Suprapubic skin (tissue), 4 donors: ENCODE measurements around the gene CLEC4M. TPM values are rescaled to one million over a fixed set of nuclear protein-coding genes. Genes with fewer than 3 reads are reported as not detected.

Experiments used
- DNase-seq, 2 donors: peaks; one replicate each; pipeline ENCODE4 v3.0.0-alpha.2; 2019; ENCODE audit warnings: low spot score in 2 of 2
- H3K27ac ChIP-seq: fragments of 200-600 bp; sonication (generic); one replicate; pipeline ENCODE4 v1.5.1; 2019
- H3K27me3 ChIP-seq: fragments of 200-600 bp; sonication (generic); one replicate; pipeline ENCODE4 v1.5.1; 2019
- H3K36me3 ChIP-seq: fragments of 200-600 bp; sonication (generic); one replicate; pipeline ENCODE4 v1.5.1; 2019
- H3K4me1 ChIP-seq: fragments of 200-600 bp; sonication (generic); one replicate; pipeline ENCODE4 v1.5.1; 2019
- H3K4me3 ChIP-seq: fragments of 200-600 bp; sonication (generic); one replicate; pipeline ENCODE4 v1.5.1; 2019; ENCODE audit warnings: mild to moderate bottlenecking
- H3K9me3 ChIP-seq: fragments of 200-600 bp; sonication (generic); one replicate; pipeline ENCODE4 v1.5.1; 2019
- EP300 ChIP-seq: sonication (generic); formaldehyde crosslinking; IDR thresholded peaks from one replicate; pipeline ENCODE4 v1.6.1; 2017; ENCODE audit warnings: antibody characterized with exemption
- POLR2A ChIP-seq, 2 donors: fragments of 450-650 bp; IDR thresholded peaks; one replicate each; pipeline ENCODE4 v1.6.1; 2017; ENCODE audit warnings: antibody characterized with exemption in 2 of 2, mild to moderate bottlenecking in 2 of 2, moderate library complexity in 2 of 2
- POLR2AphosphoS5 ChIP-seq, 3 donors: sonication (generic); formaldehyde crosslinking; IDR thresholded peaks; one replicate each; pipeline ENCODE4 v1.6.1; 2017; ENCODE audit warnings: antibody characterized with exemption in 3 of 3
- WGBS: methylation state at CpG from one replicate; pipeline ENCODE4 v1.1.5; 2018; 5-methylcytosine and 5-hydroxymethylcytosine counted together
- total RNA-seq, 4 donors: library from RNA; depleted of rRNA; stranded (reverse); fragments of >200 nt; gene quantifications; one replicate each; pipeline ENCODE4 v1.1.0, GENCODE V29; 2016
- TF ChIP-seq, protein P1 (sequence below), 2 donors: fragments of 200-600 bp in 1 of 2; fragments of 450-650 bp in 1 of 2; sonication (generic) in 1 of 2; IDR thresholded peaks; one replicate each; pipeline ENCODE4 v1.5.1; 2016 to 2019; ENCODE audit warnings: antibody characterized with exemption in 2 of 2, mild to moderate bottlenecking in 1 of 2, moderate library complexity in 1 of 2

Gene CLEC4M
- total RNA-seq, 4 donors from 2014 or later = not detected

DNA sequence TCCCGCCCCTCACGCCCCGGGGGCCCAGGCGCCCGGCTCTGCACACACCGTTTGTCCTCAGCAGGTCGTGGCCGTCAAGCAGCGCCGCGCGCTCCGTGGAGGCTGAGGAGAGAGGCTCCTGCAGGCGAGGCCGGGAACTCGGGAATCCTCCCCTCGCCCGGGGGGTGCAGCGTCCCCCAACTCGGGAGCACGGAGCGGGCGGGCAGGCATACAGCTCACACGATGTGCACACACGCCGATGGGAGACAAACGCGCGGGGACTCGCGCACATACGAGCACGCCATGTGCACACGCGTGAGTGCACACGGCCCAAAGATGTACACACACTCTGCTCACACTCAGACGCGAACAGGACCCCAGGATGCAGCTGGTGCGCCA lies 31.8 kb upstream of the CLEC4M start:
- no peak for DNase-seq

DNA sequence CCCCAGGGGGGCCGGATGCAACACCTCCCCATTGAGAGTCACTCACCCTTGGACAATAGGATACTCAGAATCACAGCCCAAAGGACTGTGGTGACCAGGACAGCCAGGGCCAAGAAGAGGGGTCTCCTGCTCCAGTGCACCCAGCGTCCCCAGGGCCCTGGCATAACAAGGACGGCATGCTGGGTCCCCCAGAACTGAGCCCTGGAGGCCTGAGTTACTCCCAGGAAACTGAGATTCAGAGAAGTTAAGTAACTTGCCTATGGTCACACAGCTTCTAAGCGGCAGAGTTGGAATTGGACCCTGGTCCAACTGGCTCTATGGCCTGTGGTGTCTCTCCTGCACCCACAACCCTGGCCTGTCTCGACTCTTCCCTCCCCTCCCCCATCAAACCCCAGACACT lies 31.4 kb upstream of the CLEC4M start:
- H3K27me3 ChIP-seq = peaks cover 62% of the 10 kb centered on the region
- no peak overlapping the region for H3K4me3 ChIP-seq
- no peaks in the 10 kb centered on the region for H3K9me3 ChIP-seq
- TF ChIP-seq, protein P1, sequence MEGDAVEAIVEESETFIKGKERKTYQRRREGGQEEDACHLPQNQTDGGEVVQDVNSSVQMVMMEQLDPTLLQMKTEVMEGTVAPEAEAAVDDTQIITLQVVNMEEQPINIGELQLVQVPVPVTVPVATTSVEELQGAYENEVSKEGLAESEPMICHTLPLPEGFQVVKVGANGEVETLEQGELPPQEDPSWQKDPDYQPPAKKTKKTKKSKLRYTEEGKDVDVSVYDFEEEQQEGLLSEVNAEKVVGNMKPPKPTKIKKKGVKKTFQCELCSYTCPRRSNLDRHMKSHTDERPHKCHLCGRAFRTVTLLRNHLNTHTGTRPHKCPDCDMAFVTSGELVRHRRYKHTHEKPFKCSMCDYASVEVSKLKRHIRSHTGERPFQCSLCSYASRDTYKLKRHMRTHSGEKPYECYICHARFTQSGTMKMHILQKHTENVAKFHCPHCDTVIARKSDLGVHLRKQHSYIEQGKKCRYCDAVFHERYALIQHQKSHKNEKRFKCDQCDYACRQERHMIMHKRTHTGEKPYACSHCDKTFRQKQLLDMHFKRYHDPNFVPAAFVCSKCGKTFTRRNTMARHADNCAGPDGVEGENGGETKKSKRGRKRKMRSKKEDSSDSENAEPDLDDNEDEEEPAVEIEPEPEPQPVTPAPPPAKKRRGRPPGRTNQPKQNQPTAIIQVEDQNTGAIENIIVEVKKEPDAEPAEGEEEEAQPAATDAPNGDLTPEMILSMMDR (IDR thresholded peaks at IDR 0.05) = no peak
- TF ChIP-seq POLR2AphosphoS5 (IDR thresholded peaks at IDR 0.05) = no peak
- TF ChIP-seq EP300 = no peak
- no peak for TF ChIP-seq POLR2A (IDR thresholded peaks at IDR 0.05)
- DNase-seq = no peak
- H3K4me1 ChIP-seq = peaks cover 15% of the 10 kb centered on the region
- no peak overlapping the region for H3K27ac ChIP-seq
- WGBS = 53% methylated on average over 2 of the region's 5 CpGs
- no peaks in the 10 kb centered on the region for H3K36me3 ChIP-seq

More for the DNA sequence above, 31.8 kb upstream of the CLEC4M start:
- Histone ChIP-seq H3K36me3 (no peaks in the 10 kb centered on the region), H3K27ac (no peak overlapping the region), H3K4me1 (peaks cover 15% of the 10 kb centered on the region), H3K9me3 (no peaks in the 10 kb centered on the region), H3K4me3 (no peak overlapping the region), H3K27me3 (peaks cover 66% of the 10 kb centered on the region)
- WGBS = 80% methylated on average over 1 of the region's 39 CpGs
- TF ChIP-seq EP300 (no peak), POLR2A (IDR thresholded peaks at IDR 0.05) (no peak), POLR2AphosphoS5 (IDR thresholded peaks at IDR 0.05) (no peak)
- TF ChIP-seq, protein P1 (IDR thresholded peaks at IDR 0.05) = no peak

DNA sequence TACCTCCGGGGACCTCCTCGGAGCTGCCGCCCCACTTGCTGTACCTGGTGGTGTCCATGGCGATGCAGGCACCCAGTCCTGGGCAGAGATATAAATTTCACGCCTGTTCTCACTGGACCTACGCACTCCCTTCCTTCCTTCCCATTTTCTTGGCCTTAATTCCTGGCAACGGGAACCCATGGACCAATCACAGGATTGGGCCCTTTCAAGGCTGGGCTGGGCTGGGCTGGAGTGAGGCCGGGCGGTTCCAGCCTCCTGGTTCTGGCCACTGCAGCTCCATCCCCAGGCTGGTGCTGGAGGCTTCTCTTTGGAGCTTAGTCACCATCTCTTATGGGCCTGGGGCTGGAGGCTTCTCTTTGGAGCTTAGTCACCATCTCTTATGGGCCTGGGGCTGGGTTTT lies 31.0 kb upstream of the CLEC4M start, which contains the start of gene CLEC4G:
CLEC4G (minus strand) TSS at position 66 of the 400 bp plus-strand sequence; CDS start at position 58, 8 bp downstream.
- peaks cover 58% of the 10 kb centered on the region for H3K27me3 ChIP-seq
- TF ChIP-seq POLR2AphosphoS5 (IDR thresholded peaks at IDR 0.05) = no peak
- TF ChIP-seq EP300 = no peak
- no peak for TF ChIP-seq POLR2A (IDR thresholded peaks at IDR 0.05)
- TF ChIP-seq, protein P1 (IDR thresholded peaks at IDR 0.05) = no peak
- WGBS = 53% methylated on average over 9 of the region's 9 CpGs
- DNase-seq = no peak
- H3K27ac ChIP-seq = no peak within 1 kb of the TSS
- H3K36me3 ChIP-seq = no peaks in the 10 kb centered on the region
- peaks cover 15% of the 10 kb centered on the region for H3K4me1 ChIP-seq
- no peaks in the 10 kb centered on the region for H3K9me3 ChIP-seq
- H3K4me3 ChIP-seq = no peak within 1 kb of the TSS

DNA sequence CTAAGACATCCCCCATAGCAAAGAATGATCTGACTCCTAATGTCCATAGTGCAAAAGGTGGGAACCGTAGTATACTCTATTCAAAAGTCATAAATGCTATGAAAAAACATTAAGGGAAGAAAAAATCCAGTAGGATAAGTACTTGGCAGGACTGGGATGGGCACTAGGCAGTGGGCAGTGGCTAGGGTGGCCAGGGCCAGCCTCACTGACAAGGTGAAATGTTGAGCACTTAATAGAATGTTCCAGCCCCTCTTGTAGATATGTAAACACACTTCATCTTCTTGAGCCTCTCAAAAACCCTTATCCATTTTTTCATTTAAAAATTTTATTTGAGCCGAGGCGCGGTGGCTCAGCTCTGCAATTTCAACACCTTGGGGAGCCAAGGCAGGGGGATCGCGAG lies 29.7 kb upstream of the CLEC4M start:
- DNase-seq = no peak
- no peaks in the 10 kb centered on the region for H3K36me3 ChIP-seq
- WGBS = 79% methylated on average over 6 of the region's 6 CpGs
- no peak overlapping the region for H3K4me3 ChIP-seq
- H3K4me1 ChIP-seq = peaks cover 15% of the 10 kb centered on the region
- no peaks in the 10 kb centered on the region for H3K9me3 ChIP-seq
- TF ChIP-seq POLR2AphosphoS5 (IDR thresholded peaks at IDR 0.05) (no peak), POLR2A (IDR thresholded peaks at IDR 0.05) (no peak), EP300 (no peak)
- TF ChIP-seq, protein P1 (IDR thresholded peaks at IDR 0.05) = no peak
- H3K27ac ChIP-seq = no peak overlapping the region
- peaks cover 48% of the 10 kb centered on the region for H3K27me3 ChIP-seq

DNA sequence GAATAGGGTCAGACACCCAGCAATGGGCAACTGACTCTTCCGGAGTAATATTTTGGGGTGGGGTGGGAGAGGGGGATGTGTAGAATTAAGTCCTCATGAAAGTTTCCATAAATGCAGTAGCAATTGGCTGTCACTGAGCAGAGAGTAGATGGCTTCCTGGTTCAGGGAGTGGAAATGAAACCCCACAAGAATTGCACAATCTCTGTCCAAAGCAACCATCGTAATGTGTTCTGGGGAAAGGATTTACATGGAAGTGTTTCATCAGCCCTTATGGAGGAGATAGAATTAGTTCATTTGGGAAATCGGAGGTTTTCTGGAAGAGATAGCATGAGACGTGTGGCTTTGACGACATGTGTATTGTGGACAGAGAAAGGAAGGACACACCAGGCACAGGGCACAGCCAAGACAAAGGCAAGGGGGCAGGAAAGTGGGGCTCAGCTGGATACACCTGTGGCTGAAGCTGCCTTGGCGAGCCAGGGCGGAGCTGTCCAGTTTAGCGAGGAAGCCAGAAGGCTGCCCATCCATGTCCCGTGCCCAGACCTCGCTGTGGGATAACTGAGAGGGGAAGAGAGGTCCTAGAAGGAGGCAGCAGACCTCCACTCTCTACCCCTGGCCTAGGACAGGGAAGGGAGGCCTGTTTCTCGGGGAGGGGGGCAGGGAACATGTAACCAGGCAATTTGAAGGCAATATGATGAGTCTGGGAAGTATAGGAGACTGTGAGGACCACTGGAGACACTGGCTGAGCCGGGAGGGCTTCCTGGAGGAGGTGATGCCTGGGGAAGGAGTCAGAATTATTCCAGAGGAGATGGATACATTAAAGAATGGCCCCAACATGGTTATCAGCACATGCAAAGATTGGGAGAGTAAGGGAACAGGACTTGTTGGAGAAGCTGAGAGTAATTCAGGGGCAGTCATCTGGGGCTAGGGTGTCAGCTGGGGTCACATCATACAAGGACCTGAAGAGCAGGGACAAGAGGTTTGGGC lies 28.5 kb upstream of the CLEC4M start:
- H3K27ac ChIP-seq = no peak overlapping the region
- H3K4me1 ChIP-seq = peaks cover 13% of the 10 kb centered on the region
- H3K36me3 ChIP-seq = no peaks in the 10 kb centered on the region
- DNase-seq = no peak
- no peak overlapping the region for H3K4me3 ChIP-seq
- TF ChIP-seq EP300 = no peak
- WGBS = 61% methylated on average over 12 of the region's 12 CpGs
- peaks cover 43% of the 10 kb centered on the region for H3K27me3 ChIP-seq
- no peaks in the 10 kb centered on the region for H3K9me3 ChIP-seq
